K562 (cell line): ENCODE measurements around the gene HNRNPK. TPM values are rescaled to one million over a fixed set of nuclear protein-coding genes. Genes with fewer than 3 reads are reported as not detected.

ENCODE experiments used
- HMGN3 ChIP-seq: IDR thresholded peaks from 2 replicates; pipeline ENCODE4 v1.6.1; 2011; ENCODE audit warnings: borderline replicate concordance, low read depth, mild to moderate bottlenecking, mixed read lengths, low read length; ENCODE audit not compliant: insufficient read length; ENCODE audit errors: extremely low read depth
- NR4A1 ChIP-seq, 2 experiments: fragments of 250-450 bp in 1 of 2; fragments of 450-650 bp in 1 of 2; sonication (Bioruptor Pico) in 1 of 2; IDR thresholded peaks; 2 replicates each; pipeline versions ENCODE4 v1.4.0 to v1.6.1; 2016 to 2020; ENCODE audit warnings: mild to moderate bottlenecking in 2 of 2, missing compliant biosample characterization in 1 of 2, missing genetic modification characterization in 1 of 2, moderate library complexity in 1 of 2
- PML ChIP-seq: IDR thresholded peaks from 2 replicates; pipeline ENCODE4 v1.6.1; 2012; ENCODE audit warnings: low read length, inconsistent platforms
- POLR2G ChIP-seq: fragments of 200-400 bp; formaldehyde crosslinking; IDR thresholded peaks from 2 replicates; pipeline ENCODE4 v1.6.1; 2017; ENCODE audit warnings: low read depth, mild to moderate bottlenecking, antibody characterized with exemption, low read length, moderate library complexity
- SMARCC2 ChIP-seq: fragments of 450-650 bp; IDR thresholded peaks from 2 replicates; pipeline ENCODE4 v1.6.1; 2017; ENCODE audit warnings: antibody characterized with exemption, moderate library complexity, mild to moderate bottlenecking, low read depth
- SRSF3 ChIP-seq: fragments of 200-400 bp; formaldehyde crosslinking; IDR thresholded peaks from 2 replicates; pipeline ENCODE4 v1.6.1; 2016; ENCODE audit warnings: mild to moderate bottlenecking, low read length, moderate library complexity; ENCODE audit not compliant: insufficient read depth
- STAG1 ChIP-seq: sonication (generic); formaldehyde crosslinking; IDR thresholded peaks from 2 replicates; pipeline ENCODE4 v1.5.0; 2020; ENCODE audit warnings: missing genetic modification reagents, borderline replicate concordance
- TAF15 ChIP-seq: fragments of 200-400 bp; formaldehyde crosslinking; IDR thresholded peaks from 2 replicates; pipeline ENCODE4 v1.6.1; 2017; ENCODE audit warnings: mild to moderate bottlenecking, low read depth, low read length, moderate library complexity
- TARDBP ChIP-seq: fragments of 450-650 bp; IDR thresholded peaks from 2 replicates; pipeline ENCODE4 v1.6.1; 2016
- TEAD2 ChIP-seq: fragments of 450-650 bp; IDR thresholded peaks from 2 replicates; pipeline ENCODE4 v1.6.1; 2016; ENCODE audit warnings: missing genetic modification characterization, control low read depth, missing compliant biosample characterization
- USF2 ChIP-seq: sonication (generic); formaldehyde crosslinking; IDR thresholded peaks from 2 replicates; pipeline ENCODE4 v1.5.0; 2020; ENCODE audit warnings: missing genetic modification reagents
- ZBTB49 ChIP-seq: sonication (generic); formaldehyde crosslinking; IDR thresholded peaks from 2 replicates; pipeline ENCODE4 v1.8.0; 2022; ENCODE audit warnings: missing genetic modification reagents, mild to moderate bottlenecking, borderline replicate concordance
- ZNF347 ChIP-seq: fragments of 450-650 bp; formaldehyde crosslinking; IDR thresholded peaks from 2 replicates; pipeline ENCODE4 v1.4.0; 2020; ENCODE audit warnings: low read depth, mild to moderate bottlenecking, moderate library complexity
- ZNF407 ChIP-seq: fragments of 450-650 bp; IDR thresholded peaks from 2 replicates; pipeline ENCODE4 v1.6.1; 2016; ENCODE audit warnings: low read depth
- ZNF668 ChIP-seq: fragments of 250-450 bp; sonication (Bioruptor Pico); IDR thresholded peaks from 2 replicates; pipeline ENCODE4 v1.8.0; 2022; ENCODE audit warnings: mild to moderate bottlenecking, inconsistent platforms
- polyA plus RNA-seq, 8 experiments: library from polyadenylated mRNA; depleted of rRNA in 4 of 8; stranded (reverse) in 5 of 8; unstranded in 3 of 8; fragments of >200 nt; fragmentation: Nextera tagmentation in 2 of 8; fragmentation: Illumina TruSeq in 1 of 8; extraction: Ambion mirVana in 2 of 8; extraction: Trizol in 1 of 8; gene quantifications; 2 replicates each; pipeline versions ENCODE4 v1.2.1 to v1.2.3, GENCODE V29; 2011 to 2014; ENCODE audit warnings: inconsistent platforms in 1 of 8, missing spikeins in 1 of 8
- total RNA-seq, 7 experiments: library from RNA; depleted of rRNA in 6 of 7; stranded (reverse); fragments of >200 nt in 6 of 7; fragmentation: Illumina TruSeq in 2 of 7; extraction: Trizol in 2 of 7; gene quantifications; 2 replicates each; pipeline versions ENCODE4 v1.2.1 to v1.2.3, GENCODE V29; 2011 to 2021; ENCODE audit warnings: low replicate concordance in 1 of 7

Gene HNRNPK
- total and polyA plus RNA-seq, 9 of the 15 experiments (the other 6 are each of a cell fraction or from before 2014, with no cell fraction given), result 224 to 883 (median 618) TPM

GRCh38 chr9:83920927-83921707 is 58.9 kb downstream of the HNRNPK start, which contains the start of gene KIF27 (continued):
- TF ChIP-seq ZBTB49 (0 out of 2 replicates have a peak, but pooled peaks have one; percentile 46), ZNF668 (no peak), SRSF3 (0 out of 2 replicates have a peak, but pooled peaks have one; percentile 34), PML (peak; percentile 39; the same call in 1 of the 2 replicates), ZNF347 (CRISPR knock-in tag) (no peak), TAF15 (no peak), NR4A1 (CRISPR knock-in tag; IDR thresholded peaks at IDR 0.05) (no peak), NR4A1 (tag; IDR thresholded peaks at IDR 0.05) (no peak), ZNF407 (peak; percentile 57; the same call in 1 of the 2 replicates), SMARCC2 (no peak), POLR2G (peak; percentile 90), USF2 (CRISPR knock-in tag) (no peak), TARDBP (no peak), STAG1 (CRISPR knock-in tag) (0 out of 2 replicates have a peak, but pooled peaks have one; percentile 9), HMGN3 (no peak), TEAD2 (no peak)
